ENCODE data around the gene IQCH. TPM values are rescaled to one million over a fixed set of nuclear protein-coding genes. Genes with fewer than 3 reads are reported as not detected.

The IQCH gene
- total and polyA plus RNA-seq, 2 of the 4 experiments (the other 2 are of a cell fraction) = 0.60 to 2.5 TPM

DNA sequence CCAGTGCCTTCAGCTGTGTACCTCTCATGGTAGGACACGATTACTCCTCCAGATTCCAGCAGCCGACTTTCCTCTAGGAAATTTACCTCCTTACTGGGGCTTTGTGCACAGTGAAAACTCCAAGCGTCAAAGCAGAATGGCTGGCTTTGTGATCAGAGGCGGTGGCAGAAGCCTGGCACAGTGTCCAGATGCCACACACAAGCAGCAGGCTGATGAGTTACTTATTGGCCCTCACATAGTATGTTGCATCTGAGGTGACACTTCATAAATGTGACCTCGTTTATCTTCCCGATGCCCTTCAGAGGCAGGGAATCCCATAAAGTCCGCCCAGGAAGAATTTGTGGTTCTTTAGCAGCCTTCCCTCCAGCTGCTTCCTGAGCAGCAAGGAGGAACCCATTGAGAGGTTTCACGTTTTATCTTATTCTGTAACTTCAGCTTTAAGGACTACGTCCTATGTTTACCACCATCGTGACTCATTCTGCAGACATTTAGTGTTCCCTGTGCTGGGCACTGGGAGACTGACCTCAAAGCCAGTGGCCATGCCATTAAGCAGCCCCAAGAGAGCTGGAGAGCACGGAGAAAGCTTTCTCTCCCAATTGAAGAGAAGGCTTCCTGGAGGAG lies 159.3 kb downstream of the IQCH start:
- BruUV-seq (replicated peaks) = no TSS peak
- peak overlapping the region; percentile 55 for H4K91ac ChIP-seq (ENCODE audit: insufficient read depth, low read depth, low read length)
- CTCF ChIA-PET = interaction anchor here (0.8 to 1.1 kb wide), 2 partner anchors 20 to 422 kb away, joined by 3 to 4 read pairs; no protein-coding TSS in a partner anchor
- H3K4me1 ChIP-seq (ENCODE audit: control insufficient read depth, insufficient read depth, low read length) = peaks cover 7% of the 10 kb centered on the region
- H2BK20ac ChIP-seq (ENCODE audit: low read depth, low read length) = peak overlapping the region; percentile 65; the same call in 1 of the 2 replicates
- H2AK5ac ChIP-seq (ENCODE audit: low read depth, low read length) = peak overlapping the region; percentile 64; the same call in 1 of the 2 replicates
- peak; percentile 90 for ATAC-seq (ENCODE audit: low read depth)
- peak overlapping the region; percentile 76 for H3K4me2 ChIP-seq (ENCODE audit: low read depth, low read length)
- no peak for TF ChIP-seq CHD1 (IDR thresholded peaks at IDR 0.05; ENCODE audit: low read depth, low read length)
- TF ChIP-seq FOS (IDR thresholded peaks at IDR 0.05; ENCODE audit: low read depth, low read length) = peak; percentile 55; the same call in 1 of the 2 replicates
- H4K8ac ChIP-seq (ENCODE audit: low read depth in 2 of 2, low read length in 2 of 2) = peak overlapping the region in 1 of 2 experiments; percentile 59; a peak in 2 of 4 replicates
- H4K5ac ChIP-seq (ENCODE audit: low read depth, low read length) = peak overlapping the region; percentile 4; the same call in 1 of the 2 replicates
- peak overlapping the region; percentile 52; the same call in 1 of the 2 replicates for H3K23ac ChIP-seq (ENCODE audit: low read depth, low read length)
- peak overlapping the region; percentile 74 for H3K14ac ChIP-seq (replicated peaks; ENCODE audit: low read depth, low read length)
- DNase-seq = peak; percentile 68
- H2BK15ac ChIP-seq (ENCODE audit: low read depth, low read length) = peak overlapping the region; percentile 45; the same call in 1 of the 3 replicates
- H3K9ac ChIP-seq (ENCODE audit: low read depth, low read length) = no peak overlapping the region
- no peak overlapping the region for H3K56ac ChIP-seq (ENCODE audit: extremely low read depth, insufficient read depth, low read length)
- H2BK120ac ChIP-seq (ENCODE audit: low read depth, low read length) = peak overlapping the region; percentile 70
- intact Hi-C loops (cut with micrococcal nuclease) = no loop called here
- peaks cover 14% of the 10 kb centered on the region for H3K9me1 ChIP-seq (ENCODE audit: insufficient read depth, low read length)
- no peak overlapping the region for H3K4me3 ChIP-seq (ENCODE audit: insufficient read depth, low read depth, low read length)
- 30% methylated on average over 2 of the region's 11 CpGs; no CpG with 5 or more reads in 1 of the 2 experiments for WGBS, 2 experiments (ENCODE audit: extremely low coverage in 2 of 2, insufficient read length in 1 of 2)
- H3K79me1 ChIP-seq (ENCODE audit: low read depth in 1 of 2, low read length in 2 of 2) = no peaks in the 10 kb centered on the region
- no peak overlapping the region for H3K27ac ChIP-seq (ENCODE audit: insufficient read depth, low read length)
- peak overlapping the region; percentile 33 for H2BK5ac ChIP-seq (ENCODE audit: low read depth, low read length, poor library complexity, severe bottlenecking)
- H3K4ac ChIP-seq (ENCODE audit: low read depth, low read length) = peak overlapping the region; percentile 79
- peak overlapping the region; percentile 4; the same call in 1 of the 2 replicates for H3K18ac ChIP-seq (ENCODE audit: low read depth, low read length)
- H2AFZ ChIP-seq (replicated peaks; ENCODE audit: low read length, poor library complexity) = peak overlapping the region; percentile 87
- POLR2A ChIA-PET (ENCODE audit: unreplicated experiment) = interaction anchor here (0.7 kb wide), 1 partner anchor 171 kb away, joined by 3 read pairs; no protein-coding TSS in a partner anchor
- H3K9me3 ChIP-seq (ENCODE audit: control insufficient read depth, insufficient read depth, low read length) = no peaks in the 10 kb centered on the region
- H3K36me3 ChIP-seq (ENCODE audit: control insufficient read depth, insufficient read depth, low read length) = no peaks in the 10 kb centered on the region
- dilution Hi-C loops (cut with HindIII; ENCODE audit: low sequenced_read_pairs, unreplicated experiment) = no loop called here
- peak overlapping the region; percentile 62 for H2AK9ac ChIP-seq (replicated peaks; ENCODE audit: low read depth, low read length, poor library complexity)
- in situ Hi-C loops (cut with MboI; ENCODE audit: low sequenced_read_pairs) = no loop called here
- no peaks in the 10 kb centered on the region for H4K20me1 ChIP-seq (ENCODE audit: insufficient read depth, low read length)
- no peaks in the 10 kb centered on the region; the same call in 1 of the 2 replicates for H3K27me3 ChIP-seq (ENCODE audit: control insufficient read depth, insufficient read depth, low read length)
